CD4-positive, alpha-beta T cell (primary cell): ENCODE results near the gene PRKAR1B. TPM values are rescaled to one million over a fixed set of nuclear protein-coding genes. Genes with fewer than 3 reads are reported as not detected.

Experiments
- ATAC-seq: fragments of 200-7000 bp; cut with Tn5 transposase; one replicate; pipeline ENCODE4 v1.10.0; 2022; ENCODE audit warnings: mild to moderate bottlenecking; ENCODE audit not compliant: poor library complexity
- CTCF ChIA-PET: fragments of 350-600 bp; sonication (Branson Sonifier 250); formaldehyde crosslinking; loops from one replicate; lab custom pipeline; 2021; ENCODE audit warnings: antibody characterized with exemption, inconsistent platforms; lab: Charles Lee
- POLR2A ChIA-PET: fragments of 350-600 bp; sonication (Branson Sonifier 250); formaldehyde crosslinking; loops from one replicate; lab custom pipeline; 2021; ENCODE audit warnings: antibody characterized with exemption, inconsistent platforms; lab: Charles Lee
- DNase-seq, 14 experiments: peaks; one replicate each; pipeline ENCODE4 v3.0.0-alpha.2; 2013 to 2020; ENCODE audit warnings: mixed read lengths in 2 of 14
- H3K27ac ChIP-seq, 2 donors: one replicate each; pipeline versions ENCODE4 v1.5.1 to v1.7.0; 2013; ENCODE audit warnings: low read length in 2 of 2, low read depth in 1 of 2, mild to moderate bottlenecking in 1 of 2
- H3K27me3 ChIP-seq, 2 experiments: 1 replicate in 1 of 2; 2 replicates in 1 of 2; pipeline versions ENCODE4 v1.6.1 to v1.7.0; 2013; ENCODE audit warnings: low read length in 2 of 2, control low read depth in 1 of 2, mild to moderate bottlenecking in 1 of 2, moderate library complexity in 1 of 2; ENCODE audit not compliant: insufficient read depth in 2 of 2, control insufficient read depth in 1 of 2
- H3K36me3 ChIP-seq: one replicate; pipeline ENCODE4 v1.6.1; 2013; ENCODE audit warnings: low read length, control low read depth; ENCODE audit not compliant: insufficient read depth
- H3K4me1 ChIP-seq: one replicate; pipeline ENCODE4 v1.6.1; 2013; ENCODE audit warnings: low read length, control low read depth; ENCODE audit not compliant: insufficient read depth
- H3K4me3 ChIP-seq: one replicate; pipeline ENCODE4 v1.5.1; 2013; ENCODE audit warnings: mild to moderate bottlenecking, low read length, moderate library complexity
- H3K9me3 ChIP-seq, 2 experiments: 1 replicate in 1 of 2; 2 replicates in 1 of 2; pipeline versions ENCODE4 v1.6.1 to v1.7.0; 2013; ENCODE audit warnings: low read length in 2 of 2, mild to moderate bottlenecking in 2 of 2, control low read depth in 1 of 2, moderate library complexity in 1 of 2; ENCODE audit not compliant: control insufficient read depth in 1 of 2, insufficient read depth in 1 of 2
- H3K27ac Mint-ChIP-seq: one replicate; pipeline ENCODE4 v1.8.0; 2020; ENCODE audit warnings: mixed read lengths
- H3K27me3 Mint-ChIP-seq: one replicate; pipeline ENCODE4 v1.8.0; 2021; ENCODE audit warnings: mixed read lengths
- H3K36me3 Mint-ChIP-seq: one replicate; pipeline ENCODE4 v1.8.0; 2021; ENCODE audit warnings: low read depth, mixed read lengths
- H3K4me1 Mint-ChIP-seq: one replicate; pipeline ENCODE4 v1.8.0; 2021; ENCODE audit warnings: low read depth, mixed read lengths
- H3K4me3 Mint-ChIP-seq: one replicate; pipeline ENCODE4 v1.8.0; 2020; ENCODE audit warnings: mild to moderate bottlenecking, mixed read lengths
- H3K9me3 Mint-ChIP-seq: one replicate; pipeline ENCODE4 v1.8.0; 2020; ENCODE audit warnings: mixed read lengths
- CTCF ChIP-seq: fragments of 200-600 bp; IDR thresholded peaks from one replicate; pipeline ENCODE4 v1.8.0; 2022; ENCODE audit warnings: antibody characterized with exemption, mild to moderate bottlenecking
- intact Hi-C, 2 experiments: fragments of 100-400 bp; cut with DNase I in 1 of 2; cut with micrococcal nuclease in 1 of 2; formaldehyde crosslinking; loops; one replicate each; pipeline versions ENCODE4 v1.15.1 to v1.9.0; 2023 to 2025; cut with DNase I, micrococcal nuclease
- total RNA-seq, 174 experiments: library from RNA in 2 of 174; stranded (reverse) in 2 of 174; gene quantifications; one replicate each; pipeline ENCODE4 v1.2.3 and lab custom pipeline; 2021 to 2026

The PRKAR1B gene
- total RNA-seq, 2 experiments from 2014 or later: 18.8 to 19.5 TPM

GRCh38 chr7:725223-726005 lies 1.7 kb downstream of the PRKAR1B start:
- Histone ChIP-seq H3K27ac (no peak overlapping the region), H3K9me3 (peaks cover 0 to 14% of the 10 kb centered on the region in 2 experiments), H3K27me3 (no peaks in the 10 kb centered on the region), H3K4me3 (peak overlapping the region; percentile 73), H3K4me1 (peaks cover 21% of the 10 kb centered on the region), H3K36me3 (peaks cover 11% of the 10 kb centered on the region)
- ChIA-PET POLR2A (interaction anchor here (1.0 to 1.6 kb wide), 2 partner anchors 12 to 250 kb away, joined by 3 to 4 read pairs; partner anchors contain the start of gene COX19), CTCF (no interaction called here)
- intact Hi-C loops: loop anchor here (1.0 to 5.0 kb wide), 3 partner anchors 141 to 152 kb away; partner anchors contain the start of gene GET4 (in 1 of the 2)
- Mint-ChIP-seq H3K4me1 (peaks cover 26% of the 10 kb centered on the region), H3K36me3 (peaks cover 36% of the 10 kb centered on the region), H3K4me3 (peak overlapping the region; percentile 86), H3K27me3 (no peaks in the 10 kb centered on the region), H3K9me3 (peaks cover 3% of the 10 kb centered on the region), H3K27ac (peak overlapping the region; percentile 36)
- TF ChIP-seq CTCF: no peak
- ATAC-seq (no peak), DNase-seq (no peak)

GRCh38 chr7:724298-724697 lies 2.8 kb downstream of the PRKAR1B start:
- H3K4me3 Mint-ChIP-seq: peak overlapping the region; percentile 15
- Histone ChIP-seq H3K9me3 (peaks cover 0 to 14% of the 10 kb centered on the region in 2 experiments), H3K27ac (no peak overlapping the region), H3K36me3 (peaks cover 5% of the 10 kb centered on the region), H3K4me1 (peaks cover 21% of the 10 kb centered on the region), H3K27me3 (no peaks in the 10 kb centered on the region), H3K4me3 (no peak overlapping the region)
- no peak overlapping the region for H3K27ac Mint-ChIP-seq
- H3K4me1 Mint-ChIP-seq: peaks cover 26% of the 10 kb centered on the region
- TF ChIP-seq CTCF: no peak
- H3K9me3 Mint-ChIP-seq: peaks cover 3% of the 10 kb centered on the region
- intact Hi-C loops: no loop called here
- ATAC-seq (no peak), DNase-seq (no peak)
- POLR2A ChIA-PET: no interaction called here
- peaks cover 28% of the 10 kb centered on the region for H3K36me3 Mint-ChIP-seq
- CTCF ChIA-PET: no interaction called here
- H3K27me3 Mint-ChIP-seq: no peaks in the 10 kb centered on the region

- intact Hi-C loops: no loop called here
- no peaks in the 10 kb centered on the region for H3K27me3 ChIP-seq
- H3K4me3 Mint-ChIP-seq: no peak overlapping the region
- POLR2A ChIA-PET: no interaction called here
- peaks cover 0 to 14% of the 10 kb centered on the region in 2 experiments for H3K9me3 ChIP-seq
- peaks cover 28% of the 10 kb centered on the region for H3K36me3 Mint-ChIP-seq
- H3K27me3 Mint-ChIP-seq: no peaks in the 10 kb centered on the region
- peaks cover 5% of the 10 kb centered on the region for H3K36me3 ChIP-seq
- ATAC-seq (no peak), DNase-seq (no peak)
- no peak for TF ChIP-seq CTCF
- peaks cover 24% of the 10 kb centered on the region for H3K4me1 Mint-ChIP-seq
- H3K4me3 ChIP-seq: no peak overlapping the region
- CTCF ChIA-PET: no interaction called here
- H3K27ac ChIP-seq: no peak overlapping the region
- no peak overlapping the region for H3K27ac Mint-ChIP-seq
- peaks cover 3% of the 10 kb centered on the region for H3K9me3 Mint-ChIP-seq
- H3K4me1 ChIP-seq: peaks cover 21% of the 10 kb centered on the region
These were observed 3.5 kb downstream of the PRKAR1B start for GRCh38 chr7:723541-723940.
